ENCODE results near the gene SPATS2L.

The SPATS2L gene

DNA sequence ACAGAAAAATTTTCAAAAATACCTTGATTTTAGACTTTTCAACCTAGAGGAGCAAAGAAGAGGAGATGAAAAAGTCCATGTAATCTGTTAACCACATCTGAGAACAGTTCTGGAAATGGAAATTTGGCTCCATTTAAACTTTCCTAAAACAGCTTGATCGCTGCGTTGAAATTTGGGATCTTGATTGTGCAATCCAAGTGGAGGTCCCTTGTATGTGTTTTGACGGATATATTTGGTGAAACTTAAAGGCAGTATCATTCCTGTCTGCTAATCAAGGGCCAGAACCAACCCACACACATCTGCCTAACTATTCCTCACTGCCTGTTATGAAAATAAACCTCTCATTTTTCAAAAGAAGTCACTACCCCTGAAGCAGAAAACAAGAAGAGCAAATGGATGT is 46.6 kb downstream of the SPATS2L start:
- no peak for DNase-seq

GRCh38 chr2:200353874-200354273 is 47.4 kb downstream of the SPATS2L start:
- DNase-seq = no peak

- peak in 2 of 3 experiments; percentile 8 to 27 for DNase-seq
Observed at GRCh38 chr2:200354833-200355751, 48.6 kb downstream of the SPATS2L start.

- DNase-seq = no peak
Observed at GRCh38 chr2:200356321-200356720, 49.8 kb downstream of the SPATS2L start.

DNA sequence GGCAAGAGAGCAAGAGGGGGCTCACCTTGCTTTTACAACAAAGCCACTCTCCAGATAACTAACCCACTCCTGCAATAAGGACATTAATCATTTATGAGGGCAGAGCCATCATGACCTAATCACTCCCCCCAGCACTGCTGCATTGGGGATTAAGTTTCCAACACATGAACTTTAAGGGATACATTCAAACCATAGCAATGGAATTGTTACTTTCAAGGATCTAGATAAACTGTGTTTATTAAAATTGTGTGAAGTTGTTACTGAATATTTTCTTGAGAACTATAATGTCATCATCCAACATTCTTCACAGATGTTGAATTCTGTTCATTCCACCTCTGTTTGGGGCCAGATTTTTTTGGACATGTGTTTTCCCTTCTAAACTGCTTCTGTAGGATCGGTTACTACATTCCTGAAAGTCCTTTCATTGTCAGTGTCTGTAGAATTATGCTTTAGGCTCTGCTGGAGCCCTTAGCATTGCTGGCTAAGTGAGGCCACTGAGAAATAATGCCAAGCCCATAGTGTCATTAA is 50.4 kb downstream of the SPATS2L start:
- DNase-seq = no peak

- no peak for DNase-seq
Observed at GRCh38 chr2:200357845-200358244, 51.4 kb downstream of the SPATS2L start.

DNA sequence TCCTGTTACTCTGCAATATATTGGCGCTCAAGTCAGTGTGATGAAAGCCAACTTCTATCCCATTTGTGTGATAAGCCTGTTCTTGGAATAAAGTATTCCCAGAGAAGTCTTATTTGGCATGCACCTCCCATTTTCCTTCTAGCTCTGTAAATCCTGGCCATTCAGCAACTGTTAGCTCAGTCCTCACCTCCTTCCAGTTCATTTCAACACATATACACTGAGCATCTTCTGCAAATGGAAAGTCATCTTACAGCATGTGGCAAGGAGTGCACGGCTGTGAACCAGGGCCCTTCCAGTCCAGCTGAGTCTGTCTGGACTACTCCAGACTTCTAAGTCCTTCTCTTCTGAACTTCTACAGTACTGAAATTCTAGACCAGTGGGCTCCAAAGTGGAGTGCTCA is 53.1 kb downstream of the SPATS2L start:
- no peak for DNase-seq

GRCh38 chr2:200360364-200360763 is 53.9 kb downstream of the SPATS2L start:
- DNase-seq = peak in 2 of 3 experiments; percentile 11 to 52

DNA sequence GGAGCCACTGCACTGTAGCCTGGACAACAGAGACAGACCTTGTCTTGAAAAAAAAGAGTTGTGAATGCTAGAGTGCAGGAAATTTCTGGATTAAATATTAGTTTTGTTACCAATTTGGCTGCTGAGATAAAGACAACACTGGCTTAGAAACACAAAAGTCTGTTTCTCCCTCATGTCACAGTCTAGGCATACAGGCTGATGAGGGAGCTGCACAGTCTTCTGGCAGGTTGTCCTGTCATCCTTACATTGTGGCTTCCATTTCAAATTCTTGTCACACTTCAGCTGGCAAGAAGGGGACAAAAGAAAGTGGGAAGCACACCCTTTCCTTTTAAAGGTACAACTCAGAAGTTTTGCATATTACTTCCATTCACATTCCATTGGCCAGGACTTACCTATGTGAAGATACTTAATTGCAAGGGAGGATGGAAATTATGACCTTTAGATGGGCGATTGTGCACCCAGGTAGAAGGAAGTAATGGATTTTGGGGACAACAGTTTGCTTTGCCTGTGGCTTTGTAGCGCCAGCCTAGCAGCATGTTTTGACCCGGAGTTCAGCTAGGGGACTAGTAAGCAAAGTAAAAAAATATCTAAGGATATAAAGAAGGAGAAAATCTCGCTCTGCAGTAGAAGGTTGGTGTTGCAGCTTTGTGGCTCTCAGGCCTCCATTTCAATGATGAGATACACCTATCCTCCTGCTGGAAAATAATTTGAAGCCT is 55.9 kb downstream of the SPATS2L start:
- DNase-seq = no peak

DNA sequence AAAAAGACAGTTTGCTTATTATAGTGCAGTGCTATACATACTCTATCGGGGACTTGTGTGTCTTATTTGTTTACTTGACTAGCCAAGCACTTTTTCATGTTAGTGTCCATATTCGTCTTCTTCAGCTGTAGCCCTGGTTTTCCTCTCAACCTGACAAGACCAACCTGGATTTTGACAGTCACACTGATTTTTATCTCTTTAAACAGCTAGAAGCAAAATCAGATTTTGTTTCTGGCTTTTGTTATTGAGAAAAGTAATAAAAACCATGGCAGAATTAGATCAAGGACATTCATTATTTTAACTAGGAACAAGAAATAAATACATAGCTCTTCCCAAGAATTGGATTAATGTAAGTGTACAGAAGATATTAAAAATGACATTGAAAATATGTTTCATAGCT is 56.8 kb downstream of the SPATS2L start:
- DNase-seq = no peak

DNA sequence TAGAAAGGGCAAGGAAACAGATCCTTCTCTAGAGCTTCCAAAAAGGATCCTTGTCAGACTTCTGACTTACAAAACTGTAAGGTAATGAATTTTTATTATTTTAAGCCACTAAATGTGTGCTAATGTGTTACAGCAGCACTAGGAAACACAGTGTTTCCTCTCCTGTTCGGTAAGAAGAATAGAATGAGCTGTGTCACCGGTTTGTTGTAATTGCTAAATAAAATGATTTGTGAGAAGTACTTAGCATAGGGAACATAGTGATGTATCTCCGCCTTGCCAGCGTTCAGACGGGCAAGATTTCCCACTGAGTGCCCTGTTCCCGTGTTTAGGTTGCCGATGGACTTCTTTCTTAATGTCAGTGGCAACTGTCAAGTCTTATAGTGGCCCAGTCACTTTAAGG is 57.6 kb downstream of the SPATS2L start:
- no peak for DNase-seq

DNA sequence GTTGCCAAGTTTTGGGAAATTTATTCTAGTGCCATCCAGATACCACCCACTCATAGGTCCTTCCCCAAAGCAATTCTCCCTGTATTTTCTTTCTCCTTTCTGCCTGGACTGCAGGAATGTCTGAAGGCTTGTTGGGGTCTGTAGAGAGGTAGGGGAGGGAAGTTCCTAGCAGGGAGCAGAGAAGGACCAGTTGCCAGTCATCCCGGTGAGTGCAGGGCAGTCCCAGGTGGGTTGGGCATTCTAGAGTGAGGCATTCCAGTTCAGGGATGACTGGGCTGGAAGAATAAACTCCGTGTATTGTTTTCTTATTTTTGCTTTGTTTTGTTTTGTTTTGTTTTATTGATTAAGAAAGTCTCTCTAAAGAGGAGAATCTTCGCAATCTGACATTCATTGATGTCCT is 58.1 kb downstream of the SPATS2L start:
- DNase-seq = no peak

- DNase-seq = no peak
Observed at GRCh38 chr2:200365209-200365608, 58.7 kb downstream of the SPATS2L start.

DNA sequence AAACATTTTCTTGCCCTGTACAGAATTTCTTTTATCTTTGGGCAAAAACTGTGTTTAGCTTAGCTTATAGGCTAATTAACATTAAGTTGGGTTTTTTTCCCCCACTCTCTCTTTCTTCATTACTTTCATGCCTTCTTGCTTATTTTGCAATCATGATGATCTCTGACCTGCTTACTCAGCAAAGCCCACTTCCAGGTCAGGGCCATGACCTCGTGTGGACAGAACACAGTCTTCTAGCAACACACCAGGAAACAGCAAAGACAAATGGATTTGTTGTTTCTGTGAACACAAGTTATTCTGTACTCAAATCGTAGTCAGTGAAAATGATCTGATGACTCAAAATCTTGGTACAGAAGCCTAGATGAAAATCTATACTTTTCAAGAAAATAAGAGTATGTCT is 60.7 kb downstream of the SPATS2L start:
- DNase-seq = no peak

- DNase-seq = no peak
Observed at GRCh38 chr2:200369886-200370285, 63.4 kb downstream of the SPATS2L start.

- no peak for DNase-seq
Observed at GRCh38 chr2:200373231-200373630, 66.7 kb downstream of the SPATS2L start.

- DNase-seq = peak in 1 of 3 experiments; percentile 8
Observed at GRCh38 chr2:200373973-200374416, 67.5 kb downstream of the SPATS2L start.

- peak in 1 of 3 experiments; percentile 43 for DNase-seq
Observed at GRCh38 chr2:200376513-200377354, 70.2 kb downstream of the SPATS2L start.

GRCh38 chr2:200377355-200378336 is 71.2 kb downstream of the SPATS2L start:
- peak in 1 of 3 experiments; percentile 44 for DNase-seq

GRCh38 chr2:200378652-200379290 is 72.3 kb downstream of the SPATS2L start:
- no peak for DNase-seq

All from NCI-H1417 (cell line).